SKM-1 treated with dmso at 0.1 percent for 144 hours (cell line): ENCODE data around the gene UPK1B.

Experiments used
- DNase-seq: peaks from one replicate; lab custom pipeline; 2025; ENCODE audit not compliant: unreplicated experiment; lab: John Stamatoyannopoulos, UW

UPK1B gene

GRCh38 chr3:119175872-119176756, 2.7 kb downstream of the UPK1B start:
- no peak for DNase-seq

GRCh38 chr3:119176778-119177177, 3.4 kb downstream of the UPK1B start:
- no peak for DNase-seq

GRCh38 chr3:119177321-119177720, 3.9 kb downstream of the UPK1B start:
- no peak for DNase-seq

DNA sequence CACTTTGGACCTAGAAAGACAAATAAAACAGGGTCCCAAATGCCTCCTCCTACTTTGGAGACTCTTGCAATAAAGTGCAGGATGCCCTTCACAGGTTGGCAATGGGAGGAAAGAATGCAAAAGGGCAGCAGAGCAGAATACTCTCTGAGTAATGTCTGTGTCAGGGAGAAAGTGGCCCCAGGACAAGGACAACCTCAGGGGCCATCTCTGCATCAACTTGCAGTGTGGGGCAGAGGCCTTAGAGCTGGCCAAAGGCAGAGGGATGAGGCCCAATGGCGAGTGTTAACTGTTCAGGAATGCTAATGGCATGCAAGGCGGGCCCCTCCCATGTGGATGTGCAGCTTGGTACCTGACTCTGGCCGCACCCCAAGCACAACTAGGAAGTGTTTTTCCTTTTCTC, 8.4 kb downstream of the UPK1B start:
- no peak for DNase-seq

GRCh38 chr3:119184111-119184510, 10.7 kb downstream of the UPK1B start:
- DNase-seq = no peak

DNA sequence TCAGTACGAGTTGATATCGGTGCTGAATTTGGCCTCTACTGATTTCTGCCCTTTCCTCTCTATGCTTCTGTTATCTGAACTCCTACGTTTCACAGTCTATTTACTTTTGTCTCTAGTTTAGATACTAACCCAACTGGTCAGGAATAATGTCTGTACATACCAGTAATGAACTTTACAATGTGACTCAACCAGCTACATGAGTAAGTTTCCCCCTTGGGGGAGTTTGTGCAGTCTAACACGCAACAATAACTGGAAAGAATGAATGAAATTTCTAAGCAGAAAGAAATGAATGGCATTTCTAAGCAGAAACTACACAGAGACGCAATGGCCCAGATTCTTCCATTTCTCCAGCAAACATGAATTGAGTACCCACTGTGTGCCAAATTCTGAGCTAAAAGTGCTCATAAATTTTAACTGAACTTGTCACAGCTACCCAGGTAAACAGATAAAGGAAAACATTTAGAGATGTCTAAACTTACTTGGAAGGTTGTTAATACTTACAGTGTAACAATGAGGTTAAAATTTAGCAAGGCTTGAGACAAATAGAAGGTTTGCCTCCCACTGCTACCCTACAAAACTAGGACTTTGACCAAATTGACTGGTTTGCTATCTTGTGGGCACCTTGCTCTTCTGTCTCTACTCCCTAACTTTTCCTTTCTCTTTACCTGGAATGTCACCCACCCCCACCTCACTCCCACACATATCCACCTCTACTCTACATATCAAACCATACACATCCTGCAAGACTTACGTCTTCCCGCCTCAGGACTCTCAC, 11.6 kb downstream of the UPK1B start:
- DNase-seq = no peak

- DNase-seq = no peak
These were observed 13.9 kb downstream of the UPK1B start for GRCh38 chr3:119187266-119187665.

DNA sequence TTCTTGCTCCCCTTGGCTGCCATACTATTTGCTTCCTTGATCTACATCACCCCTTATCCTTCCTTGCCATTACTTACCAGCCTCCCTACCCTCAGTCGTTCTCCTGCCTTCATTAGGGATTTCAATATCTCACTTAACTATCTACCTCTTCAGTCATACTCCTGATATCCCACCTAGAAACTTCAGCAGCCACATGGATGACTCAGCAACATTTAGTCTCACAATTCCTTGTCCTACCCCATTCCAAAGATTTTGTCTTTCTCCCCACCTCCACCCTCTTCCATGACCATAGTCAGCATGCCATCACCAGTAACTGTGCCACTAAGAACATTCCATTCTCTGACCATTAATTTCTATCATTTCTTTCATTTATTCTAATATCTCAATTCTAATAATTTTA, 18.4 kb downstream of the UPK1B start:
- DNase-seq = no peak

DNA sequence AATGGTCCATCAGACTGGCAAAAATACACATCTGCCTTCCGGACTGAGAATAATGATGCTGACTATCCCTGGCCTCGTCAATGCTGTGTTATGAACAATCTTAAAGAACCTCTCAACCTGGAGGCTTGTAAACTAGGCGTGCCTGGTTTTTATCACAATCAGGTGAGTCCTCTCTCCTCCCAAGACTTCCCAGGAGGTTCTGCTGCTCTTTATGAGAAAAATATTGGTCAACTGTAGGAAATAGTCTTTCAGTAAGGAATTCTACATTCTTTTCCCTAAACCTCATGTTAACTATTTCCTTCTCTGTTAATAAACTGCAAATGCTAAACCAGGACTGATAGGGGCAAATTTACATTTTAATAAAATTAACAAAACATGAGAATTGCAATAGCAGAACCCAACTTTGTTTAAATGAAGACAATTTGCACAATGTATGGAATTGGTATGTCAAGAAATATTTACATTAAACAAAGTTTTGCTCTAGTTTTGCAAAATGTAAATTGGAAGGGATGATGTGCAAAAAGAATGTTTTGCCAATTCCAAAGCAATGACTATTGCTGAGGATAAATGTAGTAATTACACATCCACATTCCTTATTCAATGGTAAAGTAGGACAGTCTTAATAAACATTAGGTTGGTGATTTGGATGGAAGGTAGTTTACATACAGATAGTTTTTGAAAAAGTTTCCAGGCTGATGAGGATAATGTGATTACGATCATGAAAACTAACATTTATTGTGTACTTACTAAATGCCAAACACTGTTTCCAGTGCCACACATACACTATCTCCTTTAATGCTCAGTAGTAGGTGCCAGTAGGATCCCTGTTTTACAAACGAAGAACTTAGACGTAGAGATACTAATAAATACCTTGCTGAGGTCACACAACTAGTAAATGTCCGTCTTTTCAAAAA, 21.1 kb downstream of the UPK1B start:
- no peak for DNase-seq

GRCh38 chr3:119195151-119195476, 21.7 kb downstream of the UPK1B start:
- no peak for DNase-seq

GRCh38 chr3:119195911-119196310, 22.5 kb downstream of the UPK1B start:
- DNase-seq = no peak

GRCh38 chr3:119205209-119205608, 31.8 kb downstream of the UPK1B start:
- DNase-seq = no peak

DNA sequence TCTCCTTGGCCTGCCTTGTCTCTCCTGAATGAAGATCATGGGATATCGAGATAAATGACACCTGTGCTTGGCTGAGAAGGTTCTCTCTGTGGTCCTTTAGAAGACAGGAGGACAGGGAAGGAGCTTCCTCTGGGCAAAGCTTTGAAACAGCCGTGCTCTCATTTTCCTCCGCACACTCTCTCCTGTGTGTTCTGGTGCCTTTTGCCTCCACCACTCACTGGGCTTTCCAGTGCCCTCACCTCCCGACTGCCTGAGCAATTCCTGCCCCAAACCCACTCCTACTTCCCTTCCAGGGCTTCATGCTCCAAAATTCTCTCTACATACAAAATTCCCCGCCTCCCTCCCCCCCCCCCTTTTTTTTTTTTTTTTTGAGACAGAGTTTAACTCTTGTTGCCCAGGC, 32.3 kb downstream of the UPK1B start:
- no peak for DNase-seq

DNA sequence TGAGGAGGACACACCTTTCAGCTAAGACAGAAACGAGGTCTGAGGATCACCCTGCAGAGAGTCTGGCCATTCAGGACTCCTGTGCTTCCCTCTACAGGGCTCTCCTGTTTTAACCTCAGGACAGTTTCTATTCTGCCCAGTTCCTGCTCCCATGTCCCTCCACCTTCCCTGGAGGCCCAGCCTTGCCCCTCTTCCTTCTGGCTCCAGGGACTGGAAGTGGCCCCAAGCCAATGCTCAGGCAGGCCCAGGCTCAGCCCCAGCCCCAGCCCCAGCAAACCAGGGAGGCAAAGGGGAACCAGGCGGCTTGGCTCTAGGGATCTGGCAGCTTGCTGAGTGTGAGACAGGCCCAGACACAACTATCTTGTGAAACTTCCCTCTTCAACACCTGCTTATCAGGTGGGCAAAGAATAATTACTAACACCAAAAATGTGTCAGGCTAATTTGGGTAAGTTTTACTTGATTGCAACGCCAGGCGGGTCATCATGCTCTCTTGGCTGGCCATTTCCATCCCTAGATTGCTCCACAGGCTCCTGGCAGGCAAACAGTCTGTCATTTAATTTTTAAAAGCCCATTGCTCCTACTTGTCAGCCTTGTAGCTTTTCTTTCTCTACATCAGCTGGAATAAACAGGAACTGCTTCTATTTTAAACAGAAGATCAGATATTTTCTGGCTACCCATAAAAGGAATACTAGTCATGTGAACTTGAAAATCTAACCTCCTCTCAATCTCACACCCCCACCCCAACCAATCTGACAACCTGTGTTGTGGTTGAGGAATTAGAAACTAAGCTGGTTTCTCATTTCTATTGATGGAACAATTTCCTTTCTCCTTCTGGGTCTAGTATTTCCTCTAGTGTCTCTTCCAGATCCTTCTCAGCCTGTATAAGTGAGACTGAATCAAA, 33.5 kb downstream of the UPK1B start:
- DNase-seq = peak; percentile 75

GRCh38 chr3:119207512-119207875, 34.1 kb downstream of the UPK1B start:
- no peak for DNase-seq

DNA sequence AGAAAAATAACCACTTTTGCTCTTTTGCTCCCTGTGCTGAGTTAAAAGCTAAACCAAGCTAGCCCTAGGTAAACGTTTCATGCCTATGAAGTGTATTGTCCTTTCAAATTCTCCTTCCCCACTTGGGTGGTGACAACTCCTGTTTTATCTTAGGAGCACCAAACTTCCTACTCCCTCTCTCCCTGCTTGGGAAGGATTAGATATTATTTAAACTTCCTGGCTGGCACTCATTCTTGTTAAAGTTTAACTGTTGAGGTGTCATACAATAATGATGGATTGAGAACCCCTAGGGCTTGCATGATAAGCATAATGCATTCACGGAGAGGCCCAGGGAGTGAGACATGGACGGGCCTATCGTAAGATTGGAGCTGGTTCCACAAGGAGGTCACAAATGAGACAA, 37.8 kb downstream of the UPK1B start:
- DNase-seq = no peak

DNA sequence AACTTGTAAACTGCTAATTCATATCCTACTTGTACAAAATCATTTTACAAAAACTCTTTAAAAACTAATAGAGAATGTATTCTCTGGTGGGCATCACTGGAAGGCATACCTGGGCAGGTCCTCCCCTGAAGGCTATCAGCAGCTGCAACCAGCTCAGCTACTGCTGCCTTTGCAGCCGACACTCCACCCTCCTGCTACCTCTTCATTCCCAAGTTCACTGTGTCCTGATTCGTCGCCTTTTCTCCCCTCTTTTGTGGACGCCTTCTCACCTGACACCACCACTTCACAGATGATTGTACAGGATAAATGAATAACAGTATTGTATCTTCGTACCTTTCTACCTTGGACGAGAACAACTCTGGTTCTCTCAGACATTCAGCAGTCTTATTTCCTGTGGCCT, 38.4 kb downstream of the UPK1B start:
- DNase-seq = no peak

GRCh38 chr3:119219069-119219468, 45.7 kb downstream of the UPK1B start:
- no peak for DNase-seq

DNA sequence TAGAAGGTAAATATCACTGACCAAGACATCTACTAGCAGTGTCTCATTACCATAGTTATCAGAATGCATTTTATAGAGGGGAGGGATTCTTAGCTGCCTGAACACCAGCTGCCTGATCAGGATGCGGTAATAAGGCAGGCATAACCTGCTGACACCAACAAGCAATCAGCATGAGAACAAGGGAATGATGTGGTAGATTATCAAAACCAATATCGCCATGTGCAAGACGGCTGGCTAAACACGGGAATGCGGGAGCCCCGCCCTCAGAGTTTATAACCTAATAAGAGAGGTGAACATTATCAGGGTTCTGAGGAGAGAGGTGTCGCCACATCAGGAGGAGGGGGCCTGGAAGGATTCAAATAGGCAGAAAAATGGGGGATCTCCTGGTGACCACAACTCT, 46.8 kb downstream of the UPK1B start:
- no peak for DNase-seq

- no peak for DNase-seq
These were observed 47.7 kb downstream of the UPK1B start for GRCh38 chr3:119220970-119221667.
